Skeletal muscle cell (primary cell): ENCODE results near the gene IL1RAP.
A peak's percentile ranks its signal among the peaks of the same experiment; 100 is the strongest.

ENCODE experiments used
- DNase-seq: peaks from one replicate; pipeline ENCODE4 v3.0.0-alpha.2; 2010; ENCODE audit warnings: low read depth
- H3K4me3 ChIP-seq: 2 replicates; pipeline ENCODE4 v1.5.1; 2011; ENCODE audit warnings: low read depth, mild to moderate bottlenecking, control low read depth, low read length, moderate library complexity

The IL1RAP gene

DNA sequence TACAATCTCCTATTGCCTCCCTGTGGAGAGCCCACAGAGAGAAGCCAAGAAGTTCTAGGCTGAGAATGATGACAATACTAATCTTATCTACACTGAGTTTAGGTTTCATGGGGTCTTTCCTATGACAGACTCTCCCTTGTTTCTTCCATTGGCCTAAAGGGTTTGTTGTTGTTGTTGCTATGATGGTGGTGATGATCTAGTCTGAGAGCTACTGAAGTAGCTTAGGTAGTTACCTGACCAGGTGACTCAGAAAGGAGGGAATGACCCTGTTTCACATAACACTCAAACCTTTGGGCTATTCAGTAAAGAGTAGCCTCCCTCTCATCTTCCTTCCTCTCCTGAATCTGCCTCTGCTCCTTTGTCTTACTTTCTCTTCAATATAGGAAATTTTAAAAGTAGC lies 178.4 kb downstream of the IL1RAP start:
- no peak for DNase-seq
- H3K4me3 ChIP-seq: no peak overlapping the region

- DNase-seq: no peak
- no peak overlapping the region for H3K4me3 ChIP-seq
Observed at GRCh38 chr3:190694335-190695001, 180.6 kb downstream of the IL1RAP start.

- no peak overlapping the region for H3K4me3 ChIP-seq
- no peak for DNase-seq
Observed at GRCh38 chr3:190695225-190695624, 181.3 kb downstream of the IL1RAP start.

GRCh38 chr3:190695994-190696393 lies 182.1 kb downstream of the IL1RAP start:
- no peak for DNase-seq

GRCh38 chr3:190696777-190697501 lies 183.1 kb downstream of the IL1RAP start:
- H3K4me3 ChIP-seq: no peak overlapping the region
- DNase-seq: no peak

More at GRCh38 chr3:190695994-190696393, 182.1 kb downstream of the IL1RAP start:
- no peak overlapping the region for H3K4me3 ChIP-seq

DNA sequence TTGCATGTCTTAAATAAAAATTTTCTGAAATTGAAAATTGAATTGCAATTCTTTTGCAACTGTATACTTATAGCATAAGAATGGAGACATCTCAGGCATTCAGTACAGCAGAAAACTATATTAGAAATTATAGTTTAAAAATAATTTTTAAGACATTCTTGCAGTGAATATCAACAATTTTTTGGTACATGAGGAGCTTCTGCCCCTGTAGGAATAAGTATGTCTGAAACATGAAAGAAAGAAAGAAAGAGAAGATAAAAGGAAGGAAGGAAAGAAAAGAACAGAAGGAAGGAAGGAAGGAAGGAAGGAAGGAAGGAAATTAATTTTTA lies 183.6 kb downstream of the IL1RAP start:
- no peak overlapping the region for H3K4me3 ChIP-seq
- DNase-seq: no peak

DNA sequence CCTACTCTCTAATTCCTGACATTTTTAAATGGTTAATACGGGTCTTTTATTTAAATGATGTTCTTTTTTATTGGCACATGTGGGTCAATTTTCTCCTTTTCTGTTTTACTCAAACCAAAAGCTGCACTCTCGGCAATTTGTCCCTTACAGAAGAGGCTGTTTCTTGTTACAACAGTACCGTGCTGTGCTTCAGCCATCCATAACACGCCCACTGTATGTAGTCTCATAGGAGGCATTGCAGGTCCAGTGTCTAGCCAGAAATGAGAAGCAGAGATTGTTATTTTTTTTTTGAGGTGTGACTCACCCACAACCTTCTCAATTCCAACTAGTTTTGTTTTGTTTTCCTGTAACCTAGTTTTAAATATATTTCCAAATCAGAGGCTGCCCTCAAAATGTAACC lies 184.0 kb downstream of the IL1RAP start:
- H3K4me3 ChIP-seq: peak overlapping the region; percentile 14
- peak; percentile 76 for DNase-seq

DNA sequence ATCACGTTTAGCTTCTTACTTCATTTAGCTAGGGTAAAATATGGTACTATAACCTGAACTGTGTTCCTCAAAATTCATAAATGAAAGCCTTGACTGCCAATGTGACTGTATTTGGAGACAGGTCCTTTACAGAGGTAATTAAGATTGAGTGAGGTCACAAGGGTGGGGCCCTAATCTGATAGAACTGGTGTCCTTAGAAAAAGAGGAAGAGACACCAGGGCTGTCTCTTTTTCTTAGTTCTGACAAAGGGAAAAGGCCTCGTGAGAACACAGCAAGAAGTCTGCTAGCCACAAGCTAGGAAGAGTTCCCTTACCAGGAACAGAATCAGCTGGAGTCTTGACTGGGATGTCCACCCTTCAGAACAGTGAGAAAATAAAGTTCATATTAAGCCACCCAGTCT lies 185.9 kb downstream of the IL1RAP start:
- no peak for DNase-seq
- no peak overlapping the region for H3K4me3 ChIP-seq

DNA sequence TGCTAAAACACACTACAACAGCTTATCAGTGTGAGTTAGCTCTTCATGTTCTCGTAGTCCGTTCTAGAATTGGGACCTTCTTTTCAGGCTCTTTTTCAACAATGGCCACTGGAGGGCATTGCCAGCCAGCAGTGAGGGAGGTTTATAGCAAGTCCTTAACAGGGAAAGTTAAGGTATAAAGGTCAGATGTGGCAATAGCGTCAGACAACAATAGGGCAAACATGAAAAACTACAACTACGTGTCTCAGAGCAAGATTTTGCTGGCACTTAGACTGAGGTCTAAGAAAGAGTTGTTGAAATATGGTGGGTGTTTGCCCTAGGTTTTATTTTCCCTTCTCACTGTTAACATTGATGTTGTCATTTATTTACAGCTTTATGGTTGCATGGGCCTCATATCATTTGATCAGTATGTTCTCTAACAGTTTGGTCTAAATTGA lies 187.2 kb downstream of the IL1RAP start:
- peak; percentile 33 for DNase-seq
- no peak overlapping the region for H3K4me3 ChIP-seq

- H3K4me3 ChIP-seq: no peak overlapping the region
- no peak for DNase-seq
Observed at GRCh38 chr3:190706582-190706981, 192.7 kb downstream of the IL1RAP start.
